Measurements from ENCODE around the gene IFT27.

IFT27 gene

DNA sequence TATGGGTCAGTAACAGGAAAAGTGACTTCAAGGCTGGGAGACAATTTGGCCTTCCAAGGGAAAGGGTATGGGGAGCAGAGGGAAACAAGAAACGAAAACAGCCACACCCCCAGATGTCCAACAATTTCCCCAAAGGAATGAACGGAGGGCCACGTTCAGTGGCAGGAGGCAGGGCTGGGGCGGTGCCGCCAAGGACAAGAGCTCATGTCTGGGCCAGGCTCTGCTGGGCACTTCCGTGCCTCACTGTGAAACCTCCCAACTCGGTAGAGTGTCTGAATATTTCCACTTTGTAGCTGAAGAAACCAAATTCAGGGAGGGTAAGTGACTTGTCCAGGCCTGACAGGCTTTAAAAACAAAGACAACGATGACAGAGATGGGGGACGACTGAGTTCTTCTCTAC lies 11.9 kb downstream of the IFT27 start:
- TF ChIP-seq, protein P1, sequence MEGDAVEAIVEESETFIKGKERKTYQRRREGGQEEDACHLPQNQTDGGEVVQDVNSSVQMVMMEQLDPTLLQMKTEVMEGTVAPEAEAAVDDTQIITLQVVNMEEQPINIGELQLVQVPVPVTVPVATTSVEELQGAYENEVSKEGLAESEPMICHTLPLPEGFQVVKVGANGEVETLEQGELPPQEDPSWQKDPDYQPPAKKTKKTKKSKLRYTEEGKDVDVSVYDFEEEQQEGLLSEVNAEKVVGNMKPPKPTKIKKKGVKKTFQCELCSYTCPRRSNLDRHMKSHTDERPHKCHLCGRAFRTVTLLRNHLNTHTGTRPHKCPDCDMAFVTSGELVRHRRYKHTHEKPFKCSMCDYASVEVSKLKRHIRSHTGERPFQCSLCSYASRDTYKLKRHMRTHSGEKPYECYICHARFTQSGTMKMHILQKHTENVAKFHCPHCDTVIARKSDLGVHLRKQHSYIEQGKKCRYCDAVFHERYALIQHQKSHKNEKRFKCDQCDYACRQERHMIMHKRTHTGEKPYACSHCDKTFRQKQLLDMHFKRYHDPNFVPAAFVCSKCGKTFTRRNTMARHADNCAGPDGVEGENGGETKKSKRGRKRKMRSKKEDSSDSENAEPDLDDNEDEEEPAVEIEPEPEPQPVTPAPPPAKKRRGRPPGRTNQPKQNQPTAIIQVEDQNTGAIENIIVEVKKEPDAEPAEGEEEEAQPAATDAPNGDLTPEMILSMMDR (IDR thresholded peaks at IDR 0.05; ENCODE audit: insufficient read depth, low read length, poor library complexity, severe bottlenecking) = no peak
- Histone ChIP-seq H3K27me3 (replicated peaks; ENCODE audit: control insufficient read depth, insufficient read depth, low read length) (no peaks in the 10 kb centered on the region), H3K36me3 (ENCODE audit: control insufficient read depth, insufficient read depth, low read length) (no peaks in the 10 kb centered on the region; the same call in 1 of the 2 replicates), H3K4me3 (replicated peaks; ENCODE audit: low read depth, low read length) (no peak overlapping the region)
- no peak for DNase-seq (ENCODE audit: extremely low read depth, insufficient read length)

DNA sequence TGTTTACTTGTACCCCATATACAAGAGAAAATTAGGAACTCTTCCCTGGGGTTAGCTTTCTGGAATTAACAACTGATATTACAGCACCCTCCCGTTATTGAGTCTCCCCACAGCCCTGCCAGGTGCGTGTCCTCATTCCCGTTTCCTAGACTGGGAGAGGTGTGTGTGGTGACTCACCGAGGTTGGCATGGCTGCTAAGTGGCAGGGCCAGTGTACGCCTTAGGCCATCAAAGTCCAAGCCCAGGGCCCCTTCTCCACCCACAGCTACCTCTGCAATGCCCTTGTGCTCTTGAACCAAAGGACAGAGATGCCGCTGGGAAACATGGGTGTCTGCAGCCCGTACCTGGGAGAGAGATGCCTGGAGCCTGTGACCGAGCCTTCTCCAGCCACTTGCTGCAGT lies 12.3 kb downstream of the IFT27 start:
- H3K36me3 ChIP-seq (ENCODE audit: control insufficient read depth, insufficient read depth, low read length) = no peaks in the 10 kb centered on the region; the same call in 1 of the 2 replicates
- TF ChIP-seq, protein P1 (IDR thresholded peaks at IDR 0.05; ENCODE audit: insufficient read depth, low read length, poor library complexity, severe bottlenecking) = no peak

DNA sequence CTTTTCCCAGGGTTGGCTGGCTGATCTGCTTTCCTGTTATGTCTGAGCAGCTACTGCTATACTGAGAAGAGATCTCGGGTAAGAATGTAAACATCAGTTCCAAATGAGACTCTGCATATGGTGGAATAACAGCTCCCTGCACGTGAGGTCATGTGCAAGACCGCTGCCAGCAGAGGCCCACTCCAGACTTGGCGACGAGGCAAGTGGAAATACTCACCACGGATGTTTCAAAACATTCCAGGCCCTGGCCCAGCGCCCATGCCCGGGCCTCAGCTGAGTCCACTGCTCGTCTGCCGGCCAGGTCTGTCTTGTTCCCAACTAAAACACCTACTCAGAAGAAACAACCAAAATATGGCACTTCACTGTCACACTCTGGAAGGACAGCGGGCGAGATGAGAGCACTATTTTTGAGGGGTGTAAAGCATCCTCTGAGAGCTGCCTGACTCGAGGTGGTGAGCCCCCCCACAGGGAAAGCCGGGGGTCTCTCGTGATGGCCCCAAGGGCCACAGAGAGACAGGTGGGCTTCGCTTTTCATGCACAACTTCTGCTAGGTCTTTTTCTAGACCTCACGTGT lies 13.1 kb downstream of the IFT27 start:
- TF ChIP-seq, protein P1 (IDR thresholded peaks at IDR 0.05; ENCODE audit: insufficient read depth, low read length, poor library complexity, severe bottlenecking) = no peak
- H3K4me3 ChIP-seq (replicated peaks; ENCODE audit: low read depth, low read length) = no peak overlapping the region
- H3K27me3 ChIP-seq (replicated peaks; ENCODE audit: control insufficient read depth, insufficient read depth, low read length) = no peaks in the 10 kb centered on the region
- DNase-seq (ENCODE audit: extremely low read depth, insufficient read length) = no peak
- no peaks in the 10 kb centered on the region; the same call in 1 of the 2 replicates for H3K36me3 ChIP-seq (ENCODE audit: control insufficient read depth, insufficient read depth, low read length)

More for the DNA sequence above, 12.3 kb downstream of the IFT27 start:
- Histone ChIP-seq H3K27me3 (replicated peaks; ENCODE audit: control insufficient read depth, insufficient read depth, low read length) (no peaks in the 10 kb centered on the region), H3K4me3 (replicated peaks; ENCODE audit: low read depth, low read length) (no peak overlapping the region)
- no peak for DNase-seq (ENCODE audit: extremely low read depth, insufficient read length)

DNA sequence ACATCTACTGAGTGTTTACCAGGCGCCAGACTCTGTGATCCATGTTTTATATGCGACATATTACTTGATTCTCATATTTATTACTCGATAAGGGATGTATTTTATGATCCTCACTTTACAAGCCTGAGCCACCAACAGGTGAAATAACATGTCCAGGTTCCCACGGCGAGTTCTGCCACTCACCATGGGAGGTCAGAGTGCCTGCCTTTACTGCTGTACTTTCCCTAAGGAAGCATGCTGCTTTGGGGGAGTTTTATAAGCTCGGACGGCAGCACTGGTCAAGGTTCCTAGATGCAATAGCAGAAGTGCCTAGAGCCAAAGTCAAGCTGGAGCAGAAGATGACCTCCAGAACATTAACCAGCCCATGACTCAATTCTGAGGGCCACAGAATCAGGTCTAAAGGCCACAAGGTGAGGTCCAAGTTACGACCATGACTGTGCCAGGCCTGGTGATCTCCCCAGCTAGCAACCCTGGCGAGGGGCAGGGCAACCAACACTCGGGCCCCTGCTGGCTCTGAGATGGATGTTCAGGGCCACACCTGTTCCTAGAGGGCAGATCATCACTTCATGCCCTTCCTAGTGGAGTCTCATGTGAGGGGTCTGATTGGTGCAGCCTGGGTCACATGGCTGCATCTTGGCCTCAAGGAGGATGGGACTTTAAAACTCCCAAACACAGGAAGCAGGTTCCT lies 14.2 kb downstream of the IFT27 start:
- Histone ChIP-seq H3K27me3 (replicated peaks; ENCODE audit: control insufficient read depth, insufficient read depth, low read length) (no peaks in the 10 kb centered on the region), H3K4me3 (replicated peaks; ENCODE audit: low read depth, low read length) (no peak overlapping the region), H3K36me3 (ENCODE audit: control insufficient read depth, insufficient read depth, low read length) (no peaks in the 10 kb centered on the region)
- TF ChIP-seq, protein P1 (IDR thresholded peaks at IDR 0.05; ENCODE audit: insufficient read depth, low read length, poor library complexity, severe bottlenecking) = no peak
- no peak for DNase-seq (ENCODE audit: extremely low read depth, insufficient read length)

DNA sequence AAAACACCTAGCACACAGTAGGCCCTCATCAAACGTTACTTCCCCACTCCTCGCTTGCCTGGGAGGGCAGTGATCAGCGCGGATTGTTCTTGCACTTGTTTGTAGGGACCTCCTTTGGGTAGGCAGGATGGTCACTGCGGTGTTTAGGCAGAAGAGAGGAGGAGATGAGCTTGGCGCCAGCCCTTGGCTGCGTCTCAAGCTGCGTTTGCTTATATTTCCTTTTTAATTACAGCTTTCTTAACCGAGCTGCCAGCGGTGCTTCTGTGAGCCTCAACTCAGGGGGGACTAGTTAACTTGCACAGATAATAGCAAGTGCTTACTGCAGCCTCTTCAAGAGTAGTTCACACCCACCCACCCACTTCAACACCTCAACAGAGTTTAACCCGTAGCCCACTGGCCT lies 15.1 kb downstream of the IFT27 start:
- H3K4me3 ChIP-seq (replicated peaks; ENCODE audit: low read depth, low read length) = no peak overlapping the region
- DNase-seq (ENCODE audit: extremely low read depth, insufficient read length) = no peak
- H3K27me3 ChIP-seq (replicated peaks; ENCODE audit: control insufficient read depth, insufficient read depth, low read length) = no peaks in the 10 kb centered on the region
- TF ChIP-seq, protein P1 (IDR thresholded peaks at IDR 0.05; ENCODE audit: insufficient read depth, low read length, poor library complexity, severe bottlenecking) = no peak
- H3K36me3 ChIP-seq (ENCODE audit: control insufficient read depth, insufficient read depth, low read length) = no peaks in the 10 kb centered on the region

Measured in GM06990 (cell line).